Esophagus squamous epithelium (tissue), 4 donors: ENCODE data around the gene SENP3.

Experiments used
- POLR2A ChIP-seq, 4 donors: fragments of 450-650 bp; IDR thresholded peaks; one replicate each; pipeline ENCODE4 v1.6.1; 2017; ENCODE audit warnings: antibody characterized with exemption in 4 of 4, mild to moderate bottlenecking in 4 of 4, moderate library complexity in 3 of 4
- TF ChIP-seq, protein P1 (sequence below), 6 experiments: fragments of 450-650 bp in 4 of 6; fragments of 200-600 bp in 2 of 6; sonication (generic) in 2 of 6; IDR thresholded peaks; one replicate each; pipeline ENCODE4 v1.5.1; 2016 to 2019; ENCODE audit warnings: antibody characterized with exemption in 6 of 6, mild to moderate bottlenecking in 4 of 6, moderate library complexity in 4 of 6

DNA sequence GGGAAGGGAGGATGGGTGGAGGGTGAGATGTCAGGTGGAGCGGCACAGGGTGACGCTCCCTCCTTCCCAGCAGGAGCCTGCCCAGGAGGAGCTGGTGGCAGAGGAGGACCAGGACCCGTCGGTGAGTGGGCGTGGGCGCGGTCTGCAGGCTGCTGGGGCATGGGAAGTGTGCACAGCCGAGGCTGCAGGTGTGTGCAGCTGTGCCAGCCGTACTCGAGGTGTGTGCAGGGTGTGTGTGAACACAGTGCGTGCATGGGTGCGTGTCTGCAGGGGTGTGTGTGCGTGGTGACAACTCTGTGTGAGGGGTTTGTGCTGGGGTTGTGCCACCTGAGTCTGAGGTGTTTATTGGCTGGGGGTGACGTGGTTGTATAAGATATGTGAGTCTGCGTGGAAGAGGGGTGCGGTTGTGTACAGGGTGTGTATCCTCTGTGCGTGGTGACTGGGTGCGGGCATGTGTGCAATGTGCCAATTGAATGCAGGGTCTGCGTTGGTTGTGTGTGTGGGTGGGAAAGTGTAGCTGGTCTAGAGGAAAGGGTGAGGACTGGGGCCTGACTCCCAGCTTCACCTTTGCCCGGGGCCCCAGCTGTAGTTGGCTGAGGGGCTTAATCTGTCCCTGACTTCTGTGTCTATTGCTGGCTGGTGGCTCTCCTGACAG lies 12.2 kb upstream of the SENP3 start:
- TF ChIP-seq, protein P1, sequence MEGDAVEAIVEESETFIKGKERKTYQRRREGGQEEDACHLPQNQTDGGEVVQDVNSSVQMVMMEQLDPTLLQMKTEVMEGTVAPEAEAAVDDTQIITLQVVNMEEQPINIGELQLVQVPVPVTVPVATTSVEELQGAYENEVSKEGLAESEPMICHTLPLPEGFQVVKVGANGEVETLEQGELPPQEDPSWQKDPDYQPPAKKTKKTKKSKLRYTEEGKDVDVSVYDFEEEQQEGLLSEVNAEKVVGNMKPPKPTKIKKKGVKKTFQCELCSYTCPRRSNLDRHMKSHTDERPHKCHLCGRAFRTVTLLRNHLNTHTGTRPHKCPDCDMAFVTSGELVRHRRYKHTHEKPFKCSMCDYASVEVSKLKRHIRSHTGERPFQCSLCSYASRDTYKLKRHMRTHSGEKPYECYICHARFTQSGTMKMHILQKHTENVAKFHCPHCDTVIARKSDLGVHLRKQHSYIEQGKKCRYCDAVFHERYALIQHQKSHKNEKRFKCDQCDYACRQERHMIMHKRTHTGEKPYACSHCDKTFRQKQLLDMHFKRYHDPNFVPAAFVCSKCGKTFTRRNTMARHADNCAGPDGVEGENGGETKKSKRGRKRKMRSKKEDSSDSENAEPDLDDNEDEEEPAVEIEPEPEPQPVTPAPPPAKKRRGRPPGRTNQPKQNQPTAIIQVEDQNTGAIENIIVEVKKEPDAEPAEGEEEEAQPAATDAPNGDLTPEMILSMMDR (IDR thresholded peaks at IDR 0.05) = no peak
- TF ChIP-seq POLR2A (IDR thresholded peaks at IDR 0.05) = no peak
